Measurements from ENCODE around the gene LY6G6D. TPM values are rescaled to one million over a fixed set of nuclear protein-coding genes. Genes with fewer than 3 reads are reported as not detected.

LY6G6D gene
- total RNA-seq, 1 donor from 2014 or later, result not detected

GRCh38 chr6:31686483-31686882, 28.7 kb upstream of the LY6G6D start:
- Histone ChIP-seq H3K4me3 (ENCODE audit: low read depth, low read length) (no peak overlapping the region), H3K36me3 (ENCODE audit: control insufficient read depth, insufficient read depth, low read length) (no peaks in the 10 kb centered on the region), H3K27me3 (ENCODE audit: control insufficient read depth, insufficient read depth, low read length) (no peaks in the 10 kb centered on the region)
- DNase-seq (ENCODE audit: low read depth), result no peak
- TF ChIP-seq, protein P1, sequence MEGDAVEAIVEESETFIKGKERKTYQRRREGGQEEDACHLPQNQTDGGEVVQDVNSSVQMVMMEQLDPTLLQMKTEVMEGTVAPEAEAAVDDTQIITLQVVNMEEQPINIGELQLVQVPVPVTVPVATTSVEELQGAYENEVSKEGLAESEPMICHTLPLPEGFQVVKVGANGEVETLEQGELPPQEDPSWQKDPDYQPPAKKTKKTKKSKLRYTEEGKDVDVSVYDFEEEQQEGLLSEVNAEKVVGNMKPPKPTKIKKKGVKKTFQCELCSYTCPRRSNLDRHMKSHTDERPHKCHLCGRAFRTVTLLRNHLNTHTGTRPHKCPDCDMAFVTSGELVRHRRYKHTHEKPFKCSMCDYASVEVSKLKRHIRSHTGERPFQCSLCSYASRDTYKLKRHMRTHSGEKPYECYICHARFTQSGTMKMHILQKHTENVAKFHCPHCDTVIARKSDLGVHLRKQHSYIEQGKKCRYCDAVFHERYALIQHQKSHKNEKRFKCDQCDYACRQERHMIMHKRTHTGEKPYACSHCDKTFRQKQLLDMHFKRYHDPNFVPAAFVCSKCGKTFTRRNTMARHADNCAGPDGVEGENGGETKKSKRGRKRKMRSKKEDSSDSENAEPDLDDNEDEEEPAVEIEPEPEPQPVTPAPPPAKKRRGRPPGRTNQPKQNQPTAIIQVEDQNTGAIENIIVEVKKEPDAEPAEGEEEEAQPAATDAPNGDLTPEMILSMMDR (IDR thresholded peaks at IDR 0.05; ENCODE audit: insufficient read depth, low read length, poor library complexity, severe bottlenecking), result no peak

DNA sequence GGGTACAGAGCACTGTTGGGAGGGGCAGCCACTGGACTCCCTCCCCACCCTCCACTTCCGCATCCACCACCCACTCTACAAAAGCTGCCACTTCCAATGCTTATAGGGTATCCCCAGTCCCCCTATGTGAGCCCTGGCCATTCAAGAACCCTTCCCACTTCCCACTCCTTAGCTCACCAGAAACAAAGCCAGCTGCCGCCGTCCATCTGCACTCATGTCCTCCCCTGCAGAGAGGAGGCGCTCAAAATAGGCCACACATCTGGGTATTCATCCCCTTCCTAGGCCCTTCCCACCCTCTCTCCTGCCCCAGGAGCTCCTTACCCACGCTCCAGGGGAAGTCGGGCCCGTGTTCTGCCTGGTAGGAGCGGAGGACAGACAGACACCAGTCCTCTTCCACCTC, 27.8 kb upstream of the LY6G6D start:
- Histone ChIP-seq H3K36me3 (ENCODE audit: control insufficient read depth, insufficient read depth, low read length) (no peaks in the 10 kb centered on the region), H3K4me3 (ENCODE audit: low read depth, low read length) (no peak overlapping the region), H3K27me3 (ENCODE audit: control insufficient read depth, insufficient read depth, low read length) (no peaks in the 10 kb centered on the region)
- DNase-seq (ENCODE audit: low read depth), result no peak
- TF ChIP-seq, protein P1 (IDR thresholded peaks at IDR 0.05; ENCODE audit: insufficient read depth, low read length, poor library complexity, severe bottlenecking), result no peak

GRCh38 chr6:31687860-31688693, 27.1 kb upstream of the LY6G6D start:
- Histone ChIP-seq H3K4me3 (ENCODE audit: low read depth, low read length) (no peak overlapping the region), H3K36me3 (ENCODE audit: control insufficient read depth, insufficient read depth, low read length) (no peaks in the 10 kb centered on the region), H3K27me3 (ENCODE audit: control insufficient read depth, insufficient read depth, low read length) (no peaks in the 10 kb centered on the region)
- no peak for DNase-seq (ENCODE audit: low read depth)
- TF ChIP-seq, protein P1 (IDR thresholded peaks at IDR 0.05; ENCODE audit: insufficient read depth, low read length, poor library complexity, severe bottlenecking), result no peak

GRCh38 chr6:31689249-31690110, 25.7 kb upstream of the LY6G6D start:
- TF ChIP-seq, protein P1 (IDR thresholded peaks at IDR 0.05; ENCODE audit: insufficient read depth, low read length, poor library complexity, severe bottlenecking), result peak; percentile 46
- Histone ChIP-seq H3K27me3 (ENCODE audit: control insufficient read depth, insufficient read depth, low read length) (no peaks in the 10 kb centered on the region), H3K36me3 (ENCODE audit: control insufficient read depth, insufficient read depth, low read length) (no peaks in the 10 kb centered on the region)

DNA sequence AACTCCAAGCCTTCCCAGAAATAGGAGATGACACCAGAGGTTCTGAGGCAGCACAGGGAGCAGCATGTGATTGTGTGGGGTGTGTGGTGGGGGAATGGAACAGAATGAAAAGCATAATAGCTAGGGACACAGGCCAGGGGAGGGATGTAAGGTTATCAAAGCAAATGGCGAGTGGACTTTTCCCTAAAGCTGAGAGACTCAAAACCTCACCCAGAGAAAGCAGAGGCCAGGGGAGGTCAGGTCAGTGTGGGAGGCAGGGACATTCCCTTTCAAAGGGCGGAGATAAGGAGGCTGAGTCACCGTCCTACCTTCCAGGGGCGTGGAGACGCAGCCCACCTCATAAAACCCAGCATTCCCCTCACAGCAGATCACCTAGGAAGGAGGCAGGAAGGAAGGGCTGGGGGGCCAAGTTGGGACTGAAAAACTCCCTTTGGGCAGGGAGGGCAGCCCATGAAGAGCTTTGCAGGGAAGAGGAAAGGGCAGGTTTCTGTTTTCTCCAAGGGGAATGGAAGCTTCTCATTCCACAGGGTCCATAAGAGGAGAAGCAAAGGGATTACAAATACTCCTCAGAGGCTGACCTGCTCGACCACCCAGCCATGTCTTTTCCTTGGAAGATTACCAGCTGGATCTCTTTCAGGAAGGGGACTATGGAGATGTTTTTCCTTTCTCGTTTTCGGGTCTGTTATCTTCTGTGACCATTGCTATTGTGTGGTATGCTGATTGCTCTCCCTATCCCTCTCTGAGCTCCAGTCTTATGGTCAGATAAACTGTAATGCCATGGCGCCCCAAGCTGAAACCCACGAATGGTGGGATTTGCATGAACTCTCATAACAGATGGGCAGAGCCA, 24.7 kb upstream of the LY6G6D start:
- Histone ChIP-seq H3K36me3 (ENCODE audit: control insufficient read depth, insufficient read depth, low read length) (no peaks in the 10 kb centered on the region), H3K4me3 (ENCODE audit: low read depth, low read length) (no peak overlapping the region), H3K27me3 (ENCODE audit: control insufficient read depth, insufficient read depth, low read length) (no peaks in the 10 kb centered on the region)
- no peak for DNase-seq (ENCODE audit: low read depth)
- TF ChIP-seq, protein P1 (IDR thresholded peaks at IDR 0.05; ENCODE audit: insufficient read depth, low read length, poor library complexity, severe bottlenecking), result no peak

More at GRCh38 chr6:31689249-31690110, 25.7 kb upstream of the LY6G6D start:
- no peak for DNase-seq (ENCODE audit: low read depth)
- no peak overlapping the region for H3K4me3 ChIP-seq (ENCODE audit: low read depth, low read length)

Measured in kidney epithelial cell (primary cell).